C1 segment of cervical spinal cord (tissue), 14 donors: ENCODE data around the gene MYO3B.
"Not testable (repeated sequence)": the region's sequence is repeated elsewhere in the genome, so short reads cannot be mapped to it uniquely, and the experiment has no call there.

Experiments used
- DNase-seq, 14 donors: peaks; one replicate each; lab custom pipeline; 2025; lab: John Stamatoyannopoulos, UW

The MYO3B gene

DNA sequence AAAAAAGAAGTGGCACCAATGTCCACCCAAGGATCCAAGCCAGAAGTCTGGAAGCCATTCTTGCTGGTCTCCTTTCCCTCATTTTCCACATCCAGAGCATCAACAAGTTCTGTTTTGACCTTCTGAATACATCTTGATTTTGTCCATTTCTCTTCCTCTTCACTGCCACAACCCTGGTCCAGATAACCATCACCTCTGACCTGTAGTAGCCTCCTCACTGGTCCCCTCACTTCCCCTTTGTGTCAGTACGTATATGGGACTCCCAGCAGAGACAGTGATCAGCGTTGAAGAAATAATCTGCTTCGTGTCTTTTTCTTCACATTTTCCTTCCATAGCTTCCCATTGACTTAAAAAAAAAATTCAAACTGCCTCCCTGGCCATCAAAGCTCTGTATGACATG is 427.9 kb downstream of the MYO3B start:
- DNase-seq: no peak

DNA sequence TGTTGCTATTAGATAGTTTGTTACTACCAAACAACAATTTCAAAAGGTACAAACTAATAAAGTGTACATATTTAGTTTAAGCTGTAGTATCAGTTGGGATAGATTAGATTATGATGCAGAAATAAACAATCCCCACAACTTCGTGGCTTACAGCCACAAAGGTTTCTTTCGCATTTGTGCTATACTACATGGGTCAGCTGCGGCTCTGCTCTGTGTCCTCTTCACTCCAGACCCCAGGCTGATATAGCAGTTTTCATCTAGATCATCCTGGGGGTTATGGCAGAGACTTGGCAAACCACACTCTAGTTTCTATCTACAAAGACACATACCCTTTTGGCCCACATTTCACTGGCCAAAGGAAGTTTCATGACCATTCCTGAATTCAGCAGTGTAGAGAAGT is 429.2 kb downstream of the MYO3B start:
- DNase-seq: no peak

DNA sequence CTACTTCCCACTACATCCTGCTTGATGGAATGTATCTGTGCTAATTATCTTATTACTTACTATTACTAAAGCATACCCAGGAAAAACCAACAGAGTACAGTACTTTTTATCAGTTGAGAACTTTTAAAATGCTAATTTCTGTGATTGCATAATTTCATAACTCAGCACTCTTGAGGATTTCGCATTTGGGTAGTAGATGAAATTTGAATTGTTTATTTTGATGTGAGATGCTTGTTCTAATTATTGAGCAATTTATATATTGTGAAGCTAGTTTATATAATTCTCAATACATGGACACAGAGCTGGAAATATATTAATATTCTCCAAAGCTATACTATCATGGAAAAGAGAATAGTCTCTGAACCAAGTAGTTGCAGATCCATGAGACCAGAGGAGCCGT is 432.7 kb downstream of the MYO3B start:
- DNase-seq: no peak

DNA sequence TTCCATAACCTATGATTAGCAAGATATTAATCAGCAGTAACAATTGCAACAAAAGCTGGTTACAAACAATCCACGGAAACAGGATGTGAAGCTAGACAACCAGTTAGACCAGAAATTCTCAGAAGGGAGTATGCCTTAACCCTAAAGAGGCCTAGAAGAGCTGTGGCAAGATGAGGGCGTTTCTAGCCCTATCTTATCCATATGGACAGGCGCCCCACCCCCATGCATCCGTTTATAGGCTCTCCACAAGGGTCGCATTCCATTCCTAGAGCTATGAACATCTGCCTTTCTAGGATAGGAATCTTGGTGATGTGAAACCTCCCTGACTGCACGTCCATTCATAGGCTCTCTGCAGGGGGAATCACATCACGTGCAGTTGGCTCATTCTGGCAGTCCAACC is 441.0 kb downstream of the MYO3B start:
- not testable (repeated sequence) for DNase-seq

DNA sequence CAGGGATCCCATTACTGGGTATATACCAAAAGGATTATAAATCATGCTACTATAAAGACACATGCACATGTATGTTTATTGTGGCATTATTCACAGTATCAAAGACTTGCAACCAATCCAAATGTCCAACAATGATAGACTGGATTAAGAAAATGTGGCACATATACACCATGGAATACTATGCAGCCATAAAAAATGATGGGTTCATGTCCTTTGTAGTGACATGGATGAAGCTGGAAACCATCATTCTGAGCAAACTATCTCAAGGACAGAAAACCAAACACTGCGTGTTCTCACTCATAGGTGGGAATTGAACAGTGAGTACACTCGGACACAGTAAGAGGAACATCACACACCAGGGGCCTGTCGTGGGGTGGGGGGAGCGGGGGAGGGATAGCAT is 457.1 kb downstream of the MYO3B start:
- DNase-seq: not testable (repeated sequence)

DNA sequence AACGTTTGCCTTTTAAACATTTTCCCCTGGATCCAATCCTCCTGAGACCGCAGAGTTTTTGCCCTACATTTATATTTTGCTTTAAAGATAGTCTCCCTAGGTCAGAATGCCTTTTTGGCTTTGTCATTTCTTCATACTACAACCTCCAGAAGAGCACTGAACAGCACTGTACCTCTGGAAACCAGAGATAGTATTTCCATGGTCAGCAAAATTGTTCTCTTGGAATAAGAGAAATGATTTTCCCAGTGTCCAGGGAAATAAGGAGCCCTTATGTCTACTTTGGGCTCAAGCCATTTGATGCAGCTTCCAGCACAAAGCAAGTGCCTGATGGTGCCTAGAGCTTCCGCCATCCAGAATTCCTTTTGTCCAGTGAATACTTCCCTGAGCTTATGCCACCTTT is 461.7 kb downstream of the MYO3B start:
- no peak for DNase-seq

DNA sequence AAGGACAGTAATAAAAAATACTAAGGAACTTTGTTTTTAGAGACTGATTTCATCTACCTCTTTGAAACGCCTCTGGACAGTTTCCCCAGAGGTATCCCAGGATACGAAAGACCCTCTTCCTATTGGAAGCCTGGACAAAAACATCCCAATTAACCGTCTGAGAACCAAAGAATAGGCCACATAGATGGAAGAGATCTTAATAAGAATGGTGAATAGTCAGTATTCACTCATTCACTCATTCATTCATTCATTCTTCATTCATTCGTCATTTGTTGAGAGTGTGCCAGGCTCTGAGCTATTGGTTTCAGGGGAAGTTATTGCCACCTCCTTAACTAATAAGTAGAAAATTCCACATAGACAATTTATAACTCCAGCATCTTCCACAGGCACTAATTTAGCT is 464.0 kb downstream of the MYO3B start:
- DNase-seq: no peak

DNA sequence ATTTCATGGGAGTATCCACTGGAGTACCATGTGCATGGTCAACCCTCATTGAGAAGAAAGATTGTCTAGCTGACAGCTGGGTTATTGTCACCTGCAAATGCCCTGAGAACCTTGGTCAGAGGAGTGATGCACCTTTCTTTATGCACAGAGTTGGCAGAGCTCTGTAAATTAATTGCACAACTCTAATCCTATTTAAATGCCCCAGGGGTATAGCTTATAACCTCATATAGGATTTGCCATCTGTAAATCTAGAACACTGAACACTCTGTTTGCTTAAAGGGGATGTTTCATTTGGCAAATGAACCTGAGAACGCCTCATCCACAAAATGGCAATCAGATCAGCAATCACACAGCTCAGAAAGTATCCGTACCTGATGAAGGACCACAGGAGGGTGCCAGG is 465.4 kb downstream of the MYO3B start:
- no peak for DNase-seq

DNA sequence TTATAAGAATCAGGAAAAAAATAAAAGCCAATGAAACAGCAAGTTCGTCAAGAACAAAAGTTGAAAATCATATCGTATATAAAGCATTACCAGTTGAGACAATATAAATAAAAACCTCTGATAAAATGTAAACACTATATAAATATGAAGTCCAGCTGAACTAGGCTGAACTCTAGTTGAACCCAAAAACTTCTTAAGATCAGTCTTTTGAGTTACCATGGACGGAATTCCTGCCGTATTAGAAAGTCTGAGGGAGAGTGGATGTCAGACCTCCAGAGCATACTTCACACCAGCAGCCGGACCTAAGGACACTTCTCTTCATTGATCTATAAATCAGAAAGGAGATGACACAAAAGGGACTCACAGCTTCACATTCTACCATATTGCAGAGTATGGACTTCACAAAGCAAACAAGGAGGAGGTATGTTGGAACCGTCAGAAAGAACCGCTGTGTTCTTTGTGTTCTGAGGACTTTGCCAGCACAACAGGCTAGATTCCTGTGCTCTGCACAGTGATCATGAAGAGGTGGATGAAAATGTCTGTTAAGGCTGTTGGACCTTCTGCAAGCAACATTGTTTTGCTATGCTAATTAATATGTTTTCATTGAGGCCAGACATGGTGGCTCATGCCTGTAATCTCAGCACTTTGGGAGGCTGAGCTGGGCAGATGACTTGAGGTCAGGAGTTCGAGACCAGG is 469.9 kb downstream of the MYO3B start:
- no peak for DNase-seq

DNA sequence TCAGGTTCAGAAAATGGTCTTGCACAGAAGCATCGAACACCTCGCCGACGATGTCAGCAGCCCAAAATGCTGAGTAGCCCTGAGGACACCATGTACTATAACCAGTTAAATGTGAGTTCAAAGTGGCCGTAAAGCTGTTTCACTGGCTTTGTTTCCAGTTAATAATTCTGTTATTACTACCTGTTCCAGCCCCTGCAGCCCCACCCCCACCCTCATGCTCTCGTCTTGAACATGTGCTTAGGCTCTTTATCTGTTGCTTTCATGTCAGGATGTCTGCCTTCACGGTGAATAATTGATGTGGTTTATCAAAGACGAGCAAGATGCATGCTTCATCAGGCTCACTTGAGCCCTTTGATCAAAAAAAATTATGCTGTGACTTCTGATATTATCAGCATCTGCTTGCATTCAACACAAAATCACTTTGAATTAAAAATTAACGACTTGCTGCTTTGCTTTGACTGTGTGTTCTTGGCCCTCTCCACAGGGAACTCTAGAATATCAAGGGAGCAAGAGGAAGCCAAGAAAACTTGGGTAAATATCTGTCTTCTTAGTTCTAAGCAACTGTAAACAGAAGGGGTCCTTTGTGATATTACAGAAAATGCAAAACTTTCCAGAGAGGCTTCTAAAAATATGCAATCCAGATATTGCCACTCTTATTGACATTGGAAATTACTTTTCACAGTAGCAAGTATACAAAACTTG is 473.8 kb downstream of the MYO3B start:
- no peak for DNase-seq

DNA sequence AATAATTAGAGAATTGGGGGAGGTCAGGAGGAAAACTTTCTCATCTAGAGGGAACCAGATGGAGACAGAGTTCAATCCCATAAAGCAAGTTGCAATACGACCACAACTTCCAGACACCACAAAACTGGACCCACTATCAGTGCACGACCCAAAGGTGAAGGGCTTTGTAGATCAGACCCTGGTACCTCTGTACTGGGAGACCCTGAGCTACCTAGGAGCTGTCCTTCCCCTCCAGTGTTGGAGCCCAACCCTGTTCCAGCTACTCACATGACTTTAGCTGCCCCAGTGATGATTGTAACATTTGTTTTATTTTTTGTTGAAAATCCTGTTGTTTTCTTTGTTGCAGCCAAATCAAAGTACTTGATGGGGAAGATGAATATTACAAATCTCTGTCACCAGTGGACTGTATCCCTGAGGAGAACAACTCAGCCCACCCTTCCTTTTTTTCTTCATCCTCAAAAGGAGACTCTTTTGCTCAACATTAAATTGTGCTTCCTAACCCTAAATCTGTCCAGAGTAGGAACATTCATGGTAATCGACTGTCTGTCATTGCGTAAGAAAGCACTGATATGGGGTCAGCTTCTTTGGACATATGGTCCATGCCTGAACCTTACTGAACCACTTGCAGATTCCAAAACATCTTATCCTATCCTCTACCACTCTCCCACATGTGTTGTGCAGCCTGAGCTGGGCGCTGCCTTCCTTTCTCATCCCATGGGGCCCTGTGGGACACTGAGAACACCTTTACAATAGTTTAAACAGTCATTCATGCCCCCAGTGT is 474.9 kb downstream of the MYO3B start:
- no peak for DNase-seq

DNA sequence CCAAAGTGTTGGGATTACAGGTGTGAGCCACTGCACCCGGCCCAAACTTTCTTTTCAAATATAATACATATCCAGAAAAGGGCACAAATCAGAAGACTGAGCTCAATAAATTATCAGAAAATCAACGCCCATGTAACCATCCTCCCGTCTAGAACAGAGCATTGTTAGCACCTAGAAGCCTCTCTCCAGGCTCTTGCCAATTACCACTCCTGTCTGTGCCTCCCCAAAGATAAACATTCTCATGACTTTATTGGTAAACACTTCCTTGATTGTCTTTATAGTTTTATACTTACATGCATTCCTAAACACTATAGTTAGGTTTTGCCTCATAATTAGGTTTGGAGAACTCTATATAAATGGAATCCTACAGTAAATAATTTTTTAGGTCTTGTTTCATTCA is 478.7 kb downstream of the MYO3B start:
- no peak for DNase-seq

DNA sequence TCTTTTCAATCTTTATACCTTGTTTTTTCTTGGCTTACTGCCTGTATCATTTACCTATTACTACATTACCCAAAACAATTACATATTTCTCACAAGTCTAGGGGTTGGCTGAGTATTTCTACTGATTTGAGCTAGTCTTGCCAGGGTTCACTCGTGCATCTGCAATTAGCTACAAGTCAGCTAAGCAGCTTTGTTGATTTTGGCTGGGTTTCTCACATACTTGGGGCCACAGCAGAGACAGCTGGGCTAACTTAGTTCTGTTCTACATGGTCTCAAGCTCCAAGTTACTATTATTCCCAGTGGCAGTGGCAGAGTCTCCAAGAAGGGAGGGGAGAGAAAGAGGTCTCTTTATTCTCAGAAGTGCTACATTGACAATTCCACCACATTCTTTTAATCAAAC is 482.5 kb downstream of the MYO3B start:
- DNase-seq: no peak

DNA sequence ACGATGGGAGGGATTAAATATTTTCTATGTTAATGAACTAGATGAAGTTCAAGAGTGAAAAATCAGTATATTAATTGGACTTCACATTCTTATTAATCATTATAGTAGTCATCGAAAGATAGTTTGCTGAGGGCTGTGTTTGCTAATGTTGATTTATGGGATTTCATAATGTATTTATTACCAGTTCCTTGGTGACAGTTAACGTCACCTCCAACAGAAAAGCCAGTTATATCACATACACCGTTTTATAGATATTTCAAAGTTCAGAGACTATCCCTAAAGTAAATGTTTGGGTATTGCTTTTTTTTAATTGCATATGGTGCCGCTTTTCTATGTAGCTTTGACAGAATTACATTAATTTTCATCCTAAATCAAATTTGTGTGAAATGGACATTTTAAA is 487.8 kb downstream of the MYO3B start:
- no peak for DNase-seq

DNA sequence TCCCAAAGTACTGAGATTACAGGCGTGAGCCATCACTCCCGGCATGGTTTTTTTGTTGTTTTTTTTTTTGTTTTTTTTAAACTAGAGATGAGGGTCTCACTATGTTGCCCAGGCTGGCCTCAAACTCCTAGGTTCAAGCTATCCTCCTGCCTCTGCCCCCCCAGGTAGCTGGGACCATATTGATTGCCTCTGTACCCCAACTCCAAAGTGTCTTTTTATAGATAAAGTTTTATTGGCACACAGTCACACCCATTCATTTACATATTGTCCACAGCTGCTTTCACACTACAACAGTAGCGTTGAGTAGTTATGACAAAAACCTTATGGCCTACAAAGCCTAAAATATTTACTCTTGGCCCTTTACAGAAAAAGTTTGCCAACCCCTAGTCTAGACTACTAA is 492.0 kb downstream of the MYO3B start:
- DNase-seq: no peak

DNA sequence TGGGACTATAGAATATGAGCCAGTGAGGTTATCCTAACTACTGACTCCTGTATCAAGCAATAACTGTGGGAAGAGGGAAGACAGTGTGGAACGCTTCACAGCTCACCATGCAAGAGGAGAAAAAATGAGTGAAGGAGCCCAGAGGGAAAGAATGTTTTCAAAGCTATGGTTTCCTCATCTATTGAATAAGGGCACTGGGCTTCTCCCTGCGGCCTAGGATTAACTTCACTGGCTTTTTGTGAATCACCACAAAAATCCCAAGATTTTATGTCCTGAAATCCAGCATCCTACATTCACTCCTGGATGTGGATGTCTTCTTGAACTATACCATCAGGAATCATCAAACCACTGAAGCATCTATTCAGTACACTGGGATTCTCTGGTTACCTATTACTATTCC is 492.7 kb downstream of the MYO3B start:
- no peak for DNase-seq

DNA sequence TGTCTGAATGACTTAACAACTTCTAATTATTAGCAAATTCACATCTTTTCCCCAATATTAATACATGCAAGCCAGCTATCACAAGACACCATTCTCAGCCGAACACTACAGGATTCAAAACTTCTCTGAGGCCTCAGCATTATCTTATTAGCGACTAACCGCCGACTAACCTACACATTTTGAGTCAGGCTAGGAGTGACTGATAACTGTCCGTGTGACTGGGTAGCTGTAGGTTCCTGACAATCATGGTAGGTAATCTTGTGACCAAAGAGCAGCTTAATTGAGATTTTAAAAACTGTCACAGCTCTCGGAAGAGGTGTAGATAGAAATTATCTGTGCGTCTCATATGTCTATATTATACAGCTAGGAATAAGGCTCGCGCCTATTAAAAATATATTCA is 493.1 kb downstream of the MYO3B start:
- DNase-seq: no peak

DNA sequence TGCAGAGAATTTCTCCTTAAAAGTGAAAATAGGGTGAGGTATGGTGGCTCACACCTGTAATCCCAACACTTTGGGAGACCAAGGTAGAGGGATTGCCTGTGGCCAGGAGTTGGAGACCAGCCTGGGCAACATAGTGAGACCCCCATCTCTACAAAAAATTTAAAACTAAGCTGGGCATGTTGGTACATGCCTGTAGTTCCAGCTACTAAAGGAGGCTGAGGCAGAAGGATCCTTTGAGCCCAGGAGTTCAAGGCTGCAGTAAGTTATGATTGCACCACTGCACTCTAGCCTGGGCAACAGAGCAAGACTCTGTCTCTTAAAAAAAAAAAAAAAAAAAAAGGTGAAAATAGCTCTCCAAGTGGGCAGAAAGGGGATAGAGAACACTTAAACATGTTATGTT is 496.3 kb downstream of the MYO3B start:
- not testable (repeated sequence) for DNase-seq

DNA sequence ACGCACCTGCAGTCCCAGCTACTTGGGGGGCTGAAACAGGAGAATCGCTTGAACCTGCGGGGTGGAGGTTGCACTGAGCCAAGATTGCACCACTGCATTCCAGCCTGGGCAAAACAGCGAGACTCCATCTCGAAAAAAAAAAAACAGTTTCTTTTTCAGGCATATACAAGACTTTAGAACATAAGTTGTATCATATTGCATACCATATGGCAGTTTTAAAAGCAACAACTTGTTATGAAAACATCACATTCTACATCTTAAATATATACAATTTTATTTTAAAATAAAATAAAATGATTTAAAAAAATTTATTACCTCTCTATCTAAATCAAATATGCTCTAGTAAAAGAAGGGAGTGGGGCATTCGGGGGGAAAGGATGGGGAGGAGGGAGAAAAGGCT is 497.8 kb downstream of the MYO3B start:
- no peak for DNase-seq

DNA sequence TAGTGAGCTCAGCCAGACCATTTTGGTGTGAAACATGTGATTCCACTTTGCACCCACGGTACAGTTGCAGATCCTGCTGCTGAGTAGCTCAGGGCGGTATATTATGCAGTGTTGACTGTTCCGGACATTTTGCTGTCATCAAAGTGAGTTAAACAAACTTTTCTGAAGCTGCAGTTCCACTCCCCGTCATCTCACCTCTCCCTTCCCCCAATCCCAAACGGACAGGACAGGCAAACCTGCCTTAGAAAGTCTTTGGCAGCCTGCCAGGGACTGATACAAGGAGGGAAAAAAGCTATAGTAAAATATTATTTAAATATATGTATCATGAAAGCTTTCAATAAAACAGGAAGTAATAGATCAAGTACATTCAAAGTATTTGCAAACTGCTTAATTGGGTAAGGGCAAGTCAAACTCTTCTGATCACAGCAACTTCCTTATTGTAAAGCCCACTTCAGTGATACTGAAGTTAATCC is 501.7 kb downstream of the MYO3B start:
- no peak for DNase-seq

DNA sequence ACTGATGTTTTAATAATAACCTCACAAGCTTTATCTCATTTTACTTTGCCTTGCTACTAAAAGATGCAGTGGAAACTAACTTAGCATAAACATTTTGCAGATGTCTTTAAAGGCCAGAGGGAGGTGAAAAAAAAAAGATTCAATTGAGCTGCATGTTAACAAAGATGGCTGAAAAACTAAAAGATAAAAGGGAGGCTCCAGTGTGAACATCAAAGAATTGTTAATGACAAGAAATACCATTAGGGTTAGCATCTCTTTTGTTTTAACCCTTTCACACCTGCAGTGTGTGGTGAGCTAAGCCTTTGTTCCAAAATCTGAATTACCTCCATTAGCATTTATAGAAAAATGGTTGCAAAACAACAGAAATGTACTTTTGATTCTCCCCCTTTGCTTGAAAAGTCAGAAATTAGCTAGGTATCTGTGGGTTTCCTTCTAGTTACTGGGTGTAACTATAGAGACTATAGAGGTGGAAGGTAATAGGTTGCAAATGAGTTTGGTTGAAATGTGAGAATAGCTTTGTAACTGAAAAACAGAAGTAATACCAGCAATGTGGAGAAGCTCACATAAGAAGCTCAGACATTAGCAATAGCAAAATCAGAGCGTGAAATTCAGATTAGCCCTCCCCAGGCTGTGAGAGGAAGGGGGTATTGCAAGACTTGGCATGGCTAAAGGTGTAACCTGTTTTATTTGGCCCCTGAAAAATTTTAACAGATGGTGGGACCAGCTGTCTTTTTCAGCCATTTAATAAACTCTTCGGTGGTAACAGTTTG is 502.4 kb downstream of the MYO3B start:
- DNase-seq: peak in 1 of 14 donors; percentile 54

DNA sequence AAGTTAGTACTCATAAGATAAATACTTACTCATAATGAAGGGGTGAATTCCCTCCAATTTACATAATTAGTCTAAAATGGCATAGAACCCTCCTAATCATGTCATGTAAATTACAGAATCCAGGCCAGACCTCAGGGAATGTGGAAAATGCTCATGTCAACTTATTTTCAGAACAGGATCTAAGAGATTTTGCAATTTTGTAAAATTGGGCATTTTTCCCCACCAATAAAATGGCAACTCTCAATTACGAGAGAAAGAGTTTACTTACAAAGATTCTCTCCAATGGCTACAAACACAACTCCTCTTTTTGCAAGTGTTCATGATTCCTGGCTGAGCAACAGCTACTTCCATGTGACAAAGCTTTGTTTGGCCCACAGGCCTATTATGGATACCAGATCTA is 503.4 kb downstream of the MYO3B start:
- DNase-seq: no peak
